MCF 10A (cell line): ENCODE results near the gene C1GALT1. TPM values are rescaled to one million over a fixed set of nuclear protein-coding genes. Genes with fewer than 3 reads are reported as not detected.

ENCODE experiments used
- BruUV-seq: library from RNA; stranded (reverse); fragments of 400-500 nt; replicated peaks from 2 replicates; lab custom pipeline; 2021; lab: Mats Ljungman, UMichigan
- CTCF ChIA-PET: fragments of 300-600 bp; sonication (Branson Sonifier 250); formaldehyde crosslinking; extraction: SDS; loops from one replicate; lab custom pipeline; 2021; ENCODE audit warnings: antibody characterized with exemption, inconsistent platforms; lab: Yijun Ruan, JAX
- POLR2A ChIA-PET: fragments of 300-600, 350-650 bp; sonication (Branson Sonifier 250); formaldehyde crosslinking; extraction: SDS; loops from one replicate; lab custom pipeline; 2020; ENCODE audit warnings: antibody characterized with exemption, inconsistent platforms; lab: Yijun Ruan, JAX
- DNase-seq: peaks from one replicate; pipeline ENCODE4 v3.0.0-alpha.2; 2018; ENCODE audit not compliant: unreplicated experiment
- H3K27ac Mint-ChIP-seq: one replicate; pipeline ENCODE4 v1.8.0; 2022; ENCODE audit warnings: mild to moderate bottlenecking, low read depth, mixed read lengths; ENCODE audit not compliant: unreplicated experiment
- H3K27me3 Mint-ChIP-seq: one replicate; pipeline ENCODE4 v1.8.0; 2022; ENCODE audit warnings: mixed read lengths; ENCODE audit not compliant: insufficient read depth, unreplicated experiment
- H3K36me3 Mint-ChIP-seq: one replicate; pipeline ENCODE4 v1.8.0; 2022; ENCODE audit warnings: mild to moderate bottlenecking, moderate library complexity, mixed read lengths; ENCODE audit not compliant: insufficient read depth, unreplicated experiment
- H3K4me1 Mint-ChIP-seq: one replicate; pipeline ENCODE4 v1.8.0; 2022; ENCODE audit warnings: mixed read lengths; ENCODE audit not compliant: insufficient read depth, unreplicated experiment
- H3K4me3 Mint-ChIP-seq: one replicate; pipeline ENCODE4 v1.8.0; 2022; ENCODE audit warnings: mild to moderate bottlenecking, moderate library complexity, mixed read lengths; ENCODE audit not compliant: unreplicated experiment
- H3K9me3 Mint-ChIP-seq: one replicate; pipeline ENCODE4 v1.8.0; 2022; ENCODE audit warnings: mixed read lengths; ENCODE audit not compliant: unreplicated experiment
- intact Hi-C: fragments of 100-400 bp; cut with micrococcal nuclease; formaldehyde crosslinking; loops from 2 replicates; pipeline ENCODE4 v1.14.1; 2022
- total RNA-seq: library from RNA; stranded (reverse); gene quantifications from 2 replicates; pipeline ENCODE4 v1.2.3, GENCODE V29; 2022
- TF ChIP-seq, protein P1 (sequence below): fragments of 200-600 bp; IDR thresholded peaks from one replicate; pipeline ENCODE4 v1.8.0; 2022; ENCODE audit warnings: antibody characterized with exemption, mild to moderate bottlenecking; ENCODE audit not compliant: unreplicated experiment

Gene C1GALT1
- total RNA-seq, 1 experiment from 2014 or later: 30.9 TPM

DNA sequence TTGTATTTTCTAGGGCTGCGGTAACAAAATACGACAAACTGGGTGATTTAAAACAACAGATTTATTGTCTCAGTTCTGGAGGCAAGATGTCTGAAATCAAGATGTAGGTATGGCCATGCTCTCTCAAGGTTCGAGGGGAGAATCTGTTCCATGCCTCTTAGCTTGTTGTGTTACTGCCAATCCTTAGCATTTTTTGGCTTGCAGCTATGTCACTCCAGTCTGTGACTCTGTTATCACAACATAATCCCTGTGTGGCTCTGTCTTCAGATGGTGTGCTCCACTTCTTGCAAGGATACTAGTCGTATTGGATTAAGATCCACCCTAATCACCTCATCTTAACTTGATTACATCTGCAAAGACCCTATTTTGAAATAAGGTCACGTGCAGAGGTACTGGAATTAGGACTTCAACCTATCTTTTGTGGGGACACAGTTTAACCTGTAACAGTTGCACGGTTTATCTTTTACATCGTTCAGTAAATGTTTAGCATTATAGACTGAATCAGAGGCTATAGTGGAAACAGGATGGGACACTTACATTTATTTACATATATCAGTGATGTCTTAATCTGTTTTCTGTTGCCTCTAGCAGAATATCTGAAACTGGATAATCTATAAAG lies 3.1 kb downstream of the C1GALT1 start:
- ChIA-PET POLR2A (interaction anchor here (0.8 to 5.4 kb wide), 5 partner anchors 15 to 81 kb away, joined by 4 to 119 read pairs (median 39); no protein-coding TSS in a partner anchor), CTCF (interaction anchor here (0.5 to 2.9 kb wide), 3 partner anchors 48 to 455 kb away, joined by 3 to 15 read pairs (median 3); partner anchors contain the start of gene UMAD1)
- H3K27ac Mint-ChIP-seq: peak overlapping the region; percentile 32
- intact Hi-C loops: no loop called here
- peak overlapping the region; percentile 98 for H3K4me3 Mint-ChIP-seq
- no peaks in the 10 kb centered on the region for H3K9me3 Mint-ChIP-seq
- no peaks in the 10 kb centered on the region for H3K36me3 Mint-ChIP-seq
- DNase-seq: no peak
- H3K4me1 Mint-ChIP-seq: peaks cover 19% of the 10 kb centered on the region
- no TSS peak for BruUV-seq
- TF ChIP-seq, protein P1, sequence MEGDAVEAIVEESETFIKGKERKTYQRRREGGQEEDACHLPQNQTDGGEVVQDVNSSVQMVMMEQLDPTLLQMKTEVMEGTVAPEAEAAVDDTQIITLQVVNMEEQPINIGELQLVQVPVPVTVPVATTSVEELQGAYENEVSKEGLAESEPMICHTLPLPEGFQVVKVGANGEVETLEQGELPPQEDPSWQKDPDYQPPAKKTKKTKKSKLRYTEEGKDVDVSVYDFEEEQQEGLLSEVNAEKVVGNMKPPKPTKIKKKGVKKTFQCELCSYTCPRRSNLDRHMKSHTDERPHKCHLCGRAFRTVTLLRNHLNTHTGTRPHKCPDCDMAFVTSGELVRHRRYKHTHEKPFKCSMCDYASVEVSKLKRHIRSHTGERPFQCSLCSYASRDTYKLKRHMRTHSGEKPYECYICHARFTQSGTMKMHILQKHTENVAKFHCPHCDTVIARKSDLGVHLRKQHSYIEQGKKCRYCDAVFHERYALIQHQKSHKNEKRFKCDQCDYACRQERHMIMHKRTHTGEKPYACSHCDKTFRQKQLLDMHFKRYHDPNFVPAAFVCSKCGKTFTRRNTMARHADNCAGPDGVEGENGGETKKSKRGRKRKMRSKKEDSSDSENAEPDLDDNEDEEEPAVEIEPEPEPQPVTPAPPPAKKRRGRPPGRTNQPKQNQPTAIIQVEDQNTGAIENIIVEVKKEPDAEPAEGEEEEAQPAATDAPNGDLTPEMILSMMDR: no peak
- no peaks in the 10 kb centered on the region for H3K27me3 Mint-ChIP-seq

DNA sequence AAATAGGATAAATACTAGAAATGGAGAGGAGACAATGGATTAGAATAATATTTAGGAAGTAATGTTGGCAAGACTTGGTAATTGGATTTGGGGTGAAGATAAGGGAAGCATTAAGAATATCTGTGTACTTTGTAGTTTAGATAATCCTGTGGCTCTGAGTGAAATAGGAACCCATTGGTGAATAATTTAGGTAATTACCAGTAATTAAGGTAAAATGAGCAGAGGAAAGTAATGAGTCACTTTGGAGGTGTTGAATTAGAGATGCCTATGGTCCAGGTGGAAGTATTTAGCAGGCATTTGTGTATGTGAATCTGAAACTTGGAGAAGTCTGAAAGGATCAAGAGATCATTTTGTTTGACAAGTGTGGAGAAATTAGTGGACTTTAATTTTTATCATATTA lies 5.7 kb downstream of the C1GALT1 start:
- intact Hi-C loops: no loop called here
- no peak overlapping the region for H3K27ac Mint-ChIP-seq
- no peak overlapping the region for H3K4me3 Mint-ChIP-seq
- H3K9me3 Mint-ChIP-seq: no peaks in the 10 kb centered on the region
- H3K36me3 Mint-ChIP-seq: no peaks in the 10 kb centered on the region
- ChIA-PET CTCF (no interaction called here), POLR2A (interaction anchor here (1.0 to 1.8 kb wide), 3 partner anchors 10 to 83 kb away, joined by 3 to 8 read pairs (median 5); no protein-coding TSS in a partner anchor)
- peaks cover 13% of the 10 kb centered on the region for H3K4me1 Mint-ChIP-seq
- BruUV-seq: no TSS peak
- no peaks in the 10 kb centered on the region for H3K27me3 Mint-ChIP-seq
- TF ChIP-seq, protein P1: no peak
- DNase-seq: no peak

DNA sequence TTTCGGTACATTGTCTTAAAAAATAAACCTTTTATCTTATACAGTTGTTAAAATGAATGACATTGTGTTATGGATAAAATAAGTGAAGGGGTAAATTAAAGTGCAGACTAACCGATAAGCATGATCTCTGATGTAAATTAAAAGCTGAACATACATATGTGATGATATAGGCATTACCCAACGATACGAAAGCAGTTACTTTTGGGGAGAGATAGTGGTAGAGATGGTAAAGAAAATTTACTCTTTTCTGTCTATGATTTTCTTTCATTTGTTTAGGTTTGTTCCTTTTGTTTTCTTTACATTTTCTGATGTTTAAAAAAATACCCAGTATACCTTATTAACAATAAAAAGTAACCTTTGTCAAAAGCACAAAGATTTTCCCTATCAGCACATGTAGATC lies 6.4 kb downstream of the C1GALT1 start:
- peaks cover 13% of the 10 kb centered on the region for H3K4me1 Mint-ChIP-seq
- intact Hi-C loops: no loop called here
- no TSS peak for BruUV-seq
- ChIA-PET CTCF (interaction anchor here (0.8 kb wide), 1 partner anchor 13 kb away, joined by 3 read pairs; no protein-coding TSS in a partner anchor), POLR2A (interaction anchor here (0.7 to 3.1 kb wide), 4 partner anchors 10 to 84 kb away, joined by 3 to 17 read pairs (median 3); no protein-coding TSS in a partner anchor)
- TF ChIP-seq, protein P1: no peak
- H3K27me3 Mint-ChIP-seq: no peaks in the 10 kb centered on the region
- no peak overlapping the region for H3K27ac Mint-ChIP-seq
- no peak for DNase-seq
- H3K36me3 Mint-ChIP-seq: no peaks in the 10 kb centered on the region
- no peak overlapping the region for H3K4me3 Mint-ChIP-seq
- H3K9me3 Mint-ChIP-seq: no peaks in the 10 kb centered on the region

DNA sequence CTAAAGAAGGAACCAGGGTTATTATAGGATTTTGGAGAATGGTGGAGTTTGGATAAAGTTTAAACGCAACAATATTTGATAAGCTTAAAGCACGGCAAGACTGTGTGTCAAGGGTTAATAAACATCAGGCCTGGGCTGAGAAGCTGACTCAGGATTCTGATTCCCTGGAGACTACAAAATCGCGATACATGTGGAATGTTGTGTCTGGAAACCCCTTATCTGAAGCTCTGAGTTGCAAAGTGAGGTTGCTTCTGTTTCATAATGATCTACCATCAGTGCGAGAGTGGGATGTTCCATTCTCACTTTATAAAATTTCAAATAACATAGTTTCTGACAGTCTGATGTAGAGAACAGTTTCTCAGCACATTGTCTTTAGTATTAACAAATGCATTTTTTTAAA lies 7.8 kb downstream of the C1GALT1 start:
- no peaks in the 10 kb centered on the region for H3K27me3 Mint-ChIP-seq
- POLR2A ChIA-PET: interaction anchor here (1.2 to 3.1 kb wide), 4 partner anchors 8 to 90 kb away, joined by 3 to 17 read pairs (median 6); partner anchors contain the start of gene C1GALT1
- H3K4me3 Mint-ChIP-seq: no peak overlapping the region
- no peak for DNase-seq
- TF ChIP-seq, protein P1: no peak
- no peak overlapping the region for H3K27ac Mint-ChIP-seq
- H3K4me1 Mint-ChIP-seq: peaks cover 11% of the 10 kb centered on the region
- CTCF ChIA-PET: interaction anchor here (0.7 kb wide), 1 partner anchor 8 kb away, joined by 3 read pairs; no protein-coding TSS in a partner anchor
- intact Hi-C loops: no loop called here
- no TSS peak for BruUV-seq
- no peaks in the 10 kb centered on the region for H3K36me3 Mint-ChIP-seq
- peaks cover 4% of the 10 kb centered on the region for H3K9me3 Mint-ChIP-seq
